Measurements from ENCODE around the gene NFATC2. TPM values are rescaled to one million over a fixed set of nuclear protein-coding genes. Genes with fewer than 3 reads are reported as not detected.

Gene NFATC2
- total and polyA plus RNA-seq, 2 experiments from 2014 or later = 0.52 to 0.59 TPM

DNA sequence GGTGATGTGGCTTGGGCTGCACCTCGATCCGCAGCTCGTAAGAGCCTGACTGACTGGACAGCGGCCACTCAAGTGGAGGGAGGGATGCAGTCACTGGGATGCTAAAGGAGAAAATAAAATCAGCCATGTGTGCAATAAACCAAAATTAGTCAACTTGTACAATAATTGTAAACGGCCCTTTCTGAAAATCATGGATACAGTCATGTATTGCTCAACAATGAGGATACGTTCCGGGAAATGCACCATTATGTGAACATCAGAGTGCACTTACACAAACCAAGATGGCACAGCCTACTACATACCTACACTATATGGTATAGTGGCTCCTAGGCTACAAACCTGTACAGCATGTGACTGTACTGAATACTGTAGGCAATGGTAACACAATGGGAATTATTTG, 25.7 kb downstream of the NFATC2 start:
- Histone ChIP-seq H3K4me2 (no peak overlapping the region), H3K79me2 (replicated peaks; ENCODE audit: insufficient read depth) (no peaks in the 10 kb centered on the region), H3K9me2 (ENCODE audit: insufficient read depth) (no peaks in the 10 kb centered on the region), H3K27me3 (ENCODE audit: insufficient read depth) (no peaks in the 10 kb centered on the region), H3F3A (replicated peaks; ENCODE audit: low read depth) (no peaks in the 10 kb centered on the region), H4K20me1 (replicated peaks; ENCODE audit: insufficient read depth) (no peaks in the 10 kb centered on the region), H3K27ac (ENCODE audit: low read depth) (no peak overlapping the region), H3K4me1 (ENCODE audit: insufficient read depth) (no peaks in the 10 kb centered on the region), H3K36me3 (ENCODE audit: insufficient read depth) (no peaks in the 10 kb centered on the region), H3K4me3 (no peak overlapping the region), H2AFZ (no peak overlapping the region)
- peaks cover 4% of the 10 kb centered on the region for H3K27me3 Mint-ChIP-seq (ENCODE audit: insufficient read depth, low read depth, poor library complexity)
- no peak overlapping the region for H3K27ac Mint-ChIP-seq
- no peak for ATAC-seq
- H3K4me3 Mint-ChIP-seq = no peak overlapping the region
- TF ChIP-seq, protein P1, sequence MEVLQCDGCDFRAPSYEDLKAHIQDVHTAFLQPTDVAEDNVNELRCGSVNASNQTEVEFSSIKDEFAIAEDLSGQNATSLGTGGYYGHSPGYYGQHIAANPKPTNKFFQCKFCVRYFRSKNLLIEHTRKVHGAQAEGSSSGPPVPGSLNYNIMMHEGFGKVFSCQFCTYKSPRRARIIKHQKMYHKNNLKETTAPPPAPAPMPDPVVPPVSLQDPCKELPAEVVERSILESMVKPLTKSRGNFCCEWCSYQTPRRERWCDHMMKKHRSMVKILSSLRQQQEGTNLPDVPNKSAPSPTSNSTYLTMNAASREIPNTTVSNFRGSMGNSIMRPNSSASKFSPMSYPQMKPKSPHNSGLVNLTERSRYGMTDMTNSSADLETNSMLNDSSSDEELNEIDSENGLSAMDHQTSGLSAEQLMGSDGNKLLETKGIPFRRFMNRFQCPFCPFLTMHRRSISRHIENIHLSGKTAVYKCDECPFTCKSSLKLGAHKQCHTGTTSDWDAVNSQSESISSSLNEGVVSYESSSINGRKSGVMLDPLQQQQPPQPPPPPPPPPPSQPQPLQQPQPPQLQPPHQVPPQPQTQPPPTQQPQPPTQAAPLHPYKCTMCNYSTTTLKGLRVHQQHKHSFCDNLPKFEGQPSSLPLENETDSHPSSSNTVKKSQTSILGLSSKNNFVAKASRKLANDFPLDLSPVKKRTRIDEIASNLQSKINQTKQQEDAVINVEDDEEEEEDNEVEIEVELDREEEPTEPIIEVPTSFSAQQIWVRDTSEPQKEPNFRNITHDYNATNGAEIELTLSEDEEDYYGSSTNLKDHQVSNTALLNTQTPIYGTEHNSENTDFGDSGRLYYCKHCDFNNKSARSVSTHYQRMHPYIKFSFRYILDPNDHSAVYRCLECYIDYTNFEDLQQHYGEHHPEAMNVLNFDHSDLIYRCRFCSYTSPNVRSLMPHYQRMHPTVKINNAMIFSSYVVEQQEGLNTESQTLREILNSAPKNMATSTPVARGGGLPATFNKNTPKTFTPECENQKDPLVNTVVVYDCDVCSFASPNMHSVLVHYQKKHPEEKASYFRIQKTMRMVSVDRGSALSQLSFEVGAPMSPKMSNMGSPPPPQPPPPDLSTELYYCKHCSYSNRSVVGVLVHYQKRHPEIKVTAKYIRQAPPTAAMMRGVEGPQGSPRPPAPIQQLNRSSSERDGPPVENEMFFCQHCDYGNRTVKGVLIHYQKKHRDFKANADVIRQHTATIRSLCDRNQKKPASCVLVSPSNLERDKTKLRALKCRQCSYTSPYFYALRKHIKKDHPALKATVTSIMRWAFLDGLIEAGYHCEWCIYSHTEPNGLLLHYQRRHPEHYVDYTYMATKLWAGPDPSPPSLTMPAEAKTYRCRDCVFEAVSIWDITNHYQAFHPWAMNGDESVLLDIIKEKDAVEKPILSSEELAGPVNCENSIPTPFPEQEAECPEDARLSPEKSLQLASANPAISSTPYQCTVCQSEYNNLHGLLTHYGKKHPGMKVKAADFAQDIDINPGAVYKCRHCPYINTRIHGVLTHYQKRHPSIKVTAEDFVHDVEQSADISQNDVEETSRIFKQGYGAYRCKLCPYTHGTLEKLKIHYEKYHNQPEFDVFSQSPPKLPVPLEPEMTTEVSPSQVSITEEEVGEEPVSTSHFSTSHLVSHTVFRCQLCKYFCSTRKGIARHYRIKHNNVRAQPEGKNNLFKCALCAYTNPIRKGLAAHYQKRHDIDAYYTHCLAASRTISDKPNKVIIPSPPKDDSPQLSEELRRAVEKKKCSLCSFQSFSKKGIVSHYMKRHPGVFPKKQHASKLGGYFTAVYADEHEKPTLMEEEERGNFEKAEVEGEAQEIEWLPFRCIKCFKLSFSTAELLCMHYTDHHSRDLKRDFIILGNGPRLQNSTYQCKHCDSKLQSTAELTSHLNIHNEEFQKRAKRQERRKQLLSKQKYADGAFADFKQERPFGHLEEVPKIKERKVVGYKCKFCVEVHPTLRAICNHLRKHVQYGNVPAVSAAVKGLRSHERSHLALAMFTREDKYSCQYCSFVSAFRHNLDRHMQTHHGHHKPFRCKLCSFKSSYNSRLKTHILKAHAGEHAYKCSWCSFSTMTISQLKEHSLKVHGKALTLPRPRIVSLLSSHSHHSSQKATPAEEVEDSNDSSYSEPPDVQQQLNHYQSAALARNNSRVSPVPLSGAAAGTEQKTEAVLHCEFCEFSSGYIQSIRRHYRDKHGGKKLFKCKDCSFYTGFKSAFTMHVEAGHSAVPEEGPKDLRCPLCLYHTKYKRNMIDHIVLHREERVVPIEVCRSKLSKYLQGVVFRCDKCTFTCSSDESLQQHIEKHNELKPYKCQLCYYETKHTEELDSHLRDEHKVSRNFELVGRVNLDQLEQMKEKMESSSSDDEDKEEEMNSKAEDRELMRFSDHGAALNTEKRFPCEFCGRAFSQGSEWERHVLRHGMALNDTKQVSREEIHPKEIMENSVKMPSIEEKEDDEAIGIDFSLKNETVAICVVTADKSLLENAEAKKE (CRISPR knock-in tag; IDR thresholded peaks at IDR 0.05) = no peak
- TF ChIP-seq NANOG (IDR thresholded peaks at IDR 0.05; ENCODE audit: borderline replicate concordance) = no peak
- TF ChIP-seq, protein P2, sequence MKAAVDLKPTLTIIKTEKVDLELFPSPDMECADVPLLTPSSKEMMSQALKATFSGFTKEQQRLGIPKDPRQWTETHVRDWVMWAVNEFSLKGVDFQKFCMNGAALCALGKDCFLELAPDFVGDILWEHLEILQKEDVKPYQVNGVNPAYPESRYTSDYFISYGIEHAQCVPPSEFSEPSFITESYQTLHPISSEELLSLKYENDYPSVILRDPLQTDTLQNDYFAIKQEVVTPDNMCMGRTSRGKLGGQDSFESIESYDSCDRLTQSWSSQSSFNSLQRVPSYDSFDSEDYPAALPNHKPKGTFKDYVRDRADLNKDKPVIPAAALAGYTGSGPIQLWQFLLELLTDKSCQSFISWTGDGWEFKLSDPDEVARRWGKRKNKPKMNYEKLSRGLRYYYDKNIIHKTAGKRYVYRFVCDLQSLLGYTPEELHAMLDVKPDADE (IDR thresholded peaks at IDR 0.05) = no peak
- TF ChIP-seq POLR2AphosphoS5 (IDR thresholded peaks at IDR 0.05; ENCODE audit: low read depth) = no peak
- TF ChIP-seq, protein P3, sequence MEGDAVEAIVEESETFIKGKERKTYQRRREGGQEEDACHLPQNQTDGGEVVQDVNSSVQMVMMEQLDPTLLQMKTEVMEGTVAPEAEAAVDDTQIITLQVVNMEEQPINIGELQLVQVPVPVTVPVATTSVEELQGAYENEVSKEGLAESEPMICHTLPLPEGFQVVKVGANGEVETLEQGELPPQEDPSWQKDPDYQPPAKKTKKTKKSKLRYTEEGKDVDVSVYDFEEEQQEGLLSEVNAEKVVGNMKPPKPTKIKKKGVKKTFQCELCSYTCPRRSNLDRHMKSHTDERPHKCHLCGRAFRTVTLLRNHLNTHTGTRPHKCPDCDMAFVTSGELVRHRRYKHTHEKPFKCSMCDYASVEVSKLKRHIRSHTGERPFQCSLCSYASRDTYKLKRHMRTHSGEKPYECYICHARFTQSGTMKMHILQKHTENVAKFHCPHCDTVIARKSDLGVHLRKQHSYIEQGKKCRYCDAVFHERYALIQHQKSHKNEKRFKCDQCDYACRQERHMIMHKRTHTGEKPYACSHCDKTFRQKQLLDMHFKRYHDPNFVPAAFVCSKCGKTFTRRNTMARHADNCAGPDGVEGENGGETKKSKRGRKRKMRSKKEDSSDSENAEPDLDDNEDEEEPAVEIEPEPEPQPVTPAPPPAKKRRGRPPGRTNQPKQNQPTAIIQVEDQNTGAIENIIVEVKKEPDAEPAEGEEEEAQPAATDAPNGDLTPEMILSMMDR (conservative IDR thresholded peaks at IDR 0.05; ENCODE audit: low read depth in 2 of 2) = no peak
- TF ChIP-seq ZNF114 (CRISPR knock-in tag; IDR thresholded peaks at IDR 0.05) = no peak
- no peak for TF ChIP-seq JUNB (IDR thresholded peaks at IDR 0.05; ENCODE audit: unreplicated experiment)
- TF ChIP-seq ZNF331 (CRISPR knock-in tag; IDR thresholded peaks at IDR 0.05; ENCODE audit: low read depth) = no peak
- TF ChIP-seq STAT1 (IDR thresholded peaks at IDR 0.05; ENCODE audit: unreplicated experiment) = no peak
- no peak for TF ChIP-seq EZH2phosphoT487 (IDR thresholded peaks at IDR 0.05; ENCODE audit: unreplicated experiment)
- H3K9me3 Mint-ChIP-seq = no peaks in the 10 kb centered on the region
- DNase-seq (ENCODE audit: low spot score) = no peak
- no peaks in the 10 kb centered on the region for H3K36me3 Mint-ChIP-seq (ENCODE audit: low read depth)
- H3K4me1 Mint-ChIP-seq = no peaks in the 10 kb centered on the region
